Measurements from ENCODE around the gene MFF. TPM values are rescaled to one million over a fixed set of nuclear protein-coding genes. Genes with fewer than 3 reads are reported as not detected.

Gene MFF
- total RNA-seq (2014; rRNA removed; shearing (Covaris generic); ENCODE audit: low replicate concordance) = 209 and 256 TPM in 2 replicates

GRCh38 chr2:227324995-227325838, at the start of gene MFF:
MFF (plus strand) TSS chr2:227325251; CDS start chr2:227330666, 5,415 bp downstream.
- Histone ChIP-seq H3K27me3 (no peaks in the 10 kb centered on the region), H3K9me3 (peaks cover 5% of the 10 kb centered on the region), H3K36me3 (peaks cover 17% of the 10 kb centered on the region), H3K4me3 (peak within 1 kb of the TSS; percentile 82)
- peak; percentile 94 for DNase-seq

DNA sequence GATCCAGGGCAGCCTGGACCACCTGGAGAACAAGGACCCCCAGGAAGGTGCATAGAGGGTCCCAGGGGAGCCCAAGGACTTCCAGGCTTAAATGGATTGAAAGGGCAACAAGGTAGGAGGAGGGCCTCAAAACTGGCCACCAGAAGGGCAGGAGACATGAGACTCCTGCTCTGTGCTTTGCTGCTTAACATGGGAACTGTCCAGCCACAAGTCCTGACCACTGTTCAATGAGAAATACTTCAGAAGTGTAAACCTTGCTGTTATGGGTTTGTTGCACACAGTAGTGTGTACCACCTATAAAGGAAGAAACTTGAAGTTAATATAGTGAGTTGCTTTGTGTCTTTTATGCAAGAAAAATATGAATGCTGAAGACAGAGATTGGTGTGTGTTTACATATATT, 44.2 kb upstream of the MFF start:
- H3K36me3 ChIP-seq = no peaks in the 10 kb centered on the region
- no peaks in the 10 kb centered on the region for H3K9me3 ChIP-seq
- no peaks in the 10 kb centered on the region for H3K27me3 ChIP-seq
- no peak for DNase-seq
- no peak overlapping the region for H3K4me3 ChIP-seq

- DNase-seq = no peak
- Histone ChIP-seq H3K36me3 (no peaks in the 10 kb centered on the region), H3K9me3 (no peaks in the 10 kb centered on the region), H3K27me3 (no peaks in the 10 kb centered on the region), H3K4me3 (no peak overlapping the region)
These were observed 39.3 kb upstream of the MFF start for GRCh38 chr2:227285741-227286236.

GRCh38 chr2:227287771-227288170, 37.3 kb upstream of the MFF start:
- Histone ChIP-seq H3K27me3 (no peaks in the 10 kb centered on the region), H3K9me3 (no peaks in the 10 kb centered on the region), H3K36me3 (no peaks in the 10 kb centered on the region), H3K4me3 (no peak overlapping the region)
- no peak for DNase-seq

GRCh38 chr2:227292314-227292713, 32.7 kb upstream of the MFF start:
- Histone ChIP-seq H3K36me3 (no peaks in the 10 kb centered on the region), H3K27me3 (no peaks in the 10 kb centered on the region), H3K9me3 (no peaks in the 10 kb centered on the region), H3K4me3 (no peak overlapping the region)
- DNase-seq = no peak

DNA sequence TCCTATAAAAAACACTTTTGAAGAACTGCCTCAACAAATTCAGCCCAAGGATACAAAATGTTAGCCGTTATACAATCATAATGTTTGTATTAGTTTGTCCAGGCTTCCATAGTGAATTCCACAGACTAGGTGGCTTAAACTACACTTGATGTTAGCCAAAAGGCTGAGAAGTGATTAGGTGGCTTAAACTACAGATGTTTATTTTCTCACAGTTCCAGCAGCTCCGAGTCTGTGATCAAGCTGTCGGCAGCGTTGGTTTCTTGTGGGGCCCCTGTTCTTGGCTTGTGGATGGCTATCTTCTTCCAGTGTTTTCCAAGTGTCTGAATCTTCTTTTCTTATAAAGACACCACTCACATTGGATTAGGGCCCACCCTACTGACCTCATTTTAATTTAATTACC, 31.5 kb upstream of the MFF start:
- H3K36me3 ChIP-seq = no peaks in the 10 kb centered on the region

DNA sequence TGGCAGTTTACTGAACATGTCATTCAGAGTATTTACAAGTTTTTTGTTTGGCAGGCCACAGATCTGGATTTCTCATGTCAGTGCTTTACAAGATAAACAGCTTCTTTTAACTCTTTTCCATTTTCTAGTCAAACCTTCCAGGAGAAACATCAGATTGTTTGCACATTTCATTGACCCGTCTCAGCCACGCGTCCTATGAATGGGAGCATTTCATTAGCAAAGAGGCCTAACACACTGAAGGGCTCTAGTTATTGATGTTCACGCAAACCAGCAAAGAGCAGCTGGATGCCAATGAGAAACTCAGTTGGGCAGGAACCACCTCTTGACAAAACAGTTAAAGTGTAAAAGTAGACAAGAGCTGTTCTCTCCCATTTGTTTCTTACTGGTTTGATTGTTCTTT, 29.2 kb upstream of the MFF start:
- Histone ChIP-seq H3K9me3 (no peaks in the 10 kb centered on the region), H3K4me3 (no peak overlapping the region), H3K27me3 (no peaks in the 10 kb centered on the region), H3K36me3 (no peaks in the 10 kb centered on the region)
- DNase-seq = no peak

More for the DNA sequence above, 31.5 kb upstream of the MFF start:
- Histone ChIP-seq H3K27me3 (no peaks in the 10 kb centered on the region), H3K9me3 (no peaks in the 10 kb centered on the region), H3K4me3 (no peak overlapping the region)
- DNase-seq = no peak

DNA sequence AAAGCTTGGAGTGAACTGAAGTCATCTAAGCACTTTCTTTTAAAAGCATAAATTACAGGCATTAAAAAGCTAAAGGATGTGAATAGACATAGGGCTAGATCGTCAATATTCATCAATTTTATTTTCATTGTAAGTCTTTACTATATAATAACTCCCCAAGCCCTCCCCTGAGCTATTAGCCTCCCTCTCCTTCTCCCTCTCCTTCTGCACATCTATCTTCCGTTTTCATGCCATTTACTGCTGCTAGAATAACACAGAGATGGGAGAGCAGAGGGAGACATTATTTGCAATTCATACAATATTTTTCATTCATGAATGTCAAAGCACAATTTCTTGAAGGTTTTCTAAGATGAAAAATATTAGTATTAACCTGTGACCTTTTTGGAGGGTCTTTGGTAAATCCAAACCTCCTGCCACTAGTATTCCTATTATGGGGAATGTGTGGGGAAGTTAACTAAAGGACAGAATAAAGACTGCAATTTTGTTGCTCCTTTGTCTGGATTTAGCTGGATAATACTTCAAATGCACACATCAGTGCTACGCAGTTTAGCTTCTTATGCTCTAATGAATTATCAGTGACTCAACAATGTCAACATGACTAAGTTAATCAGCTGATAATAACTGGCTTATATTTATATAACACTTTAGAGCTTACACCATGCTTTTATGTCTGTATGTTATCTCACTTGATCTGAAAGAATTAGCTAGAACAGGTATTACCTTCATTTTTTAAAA, 28.2 kb upstream of the MFF start:
- no peaks in the 10 kb centered on the region for H3K27me3 ChIP-seq
- DNase-seq = no peak
- H3K4me3 ChIP-seq = no peak overlapping the region
- H3K9me3 ChIP-seq = no peaks in the 10 kb centered on the region
- H3K36me3 ChIP-seq = no peaks in the 10 kb centered on the region

- Histone ChIP-seq H3K4me3 (no peak overlapping the region), H3K27me3 (no peaks in the 10 kb centered on the region), H3K36me3 (no peaks in the 10 kb centered on the region), H3K9me3 (no peaks in the 10 kb centered on the region)
- no peak for DNase-seq
These were observed 23.5 kb upstream of the MFF start for GRCh38 chr2:227301523-227301922.

GRCh38 chr2:227308784-227309183, 16.3 kb upstream of the MFF start:
- no peaks in the 10 kb centered on the region for H3K36me3 ChIP-seq
- H3K27me3 ChIP-seq = no peaks in the 10 kb centered on the region
- H3K4me3 ChIP-seq = peak overlapping the region; percentile 5
- DNase-seq = peak; percentile 81
- H3K9me3 ChIP-seq = no peaks in the 10 kb centered on the region

- no peak for DNase-seq
- Histone ChIP-seq H3K27me3 (no peaks in the 10 kb centered on the region), H3K9me3 (no peaks in the 10 kb centered on the region), H3K36me3 (no peaks in the 10 kb centered on the region), H3K4me3 (no peak overlapping the region)
These were observed 14.3 kb upstream of the MFF start for GRCh38 chr2:227310756-227311110.

GRCh38 chr2:227311861-227312506, 13.1 kb upstream of the MFF start:
- Histone ChIP-seq H3K36me3 (no peaks in the 10 kb centered on the region), H3K27me3 (no peaks in the 10 kb centered on the region), H3K4me3 (no peak overlapping the region), H3K9me3 (no peaks in the 10 kb centered on the region)
- no peak for DNase-seq

GRCh38 chr2:227312579-227312978, 12.5 kb upstream of the MFF start:
- Histone ChIP-seq H3K27me3 (no peaks in the 10 kb centered on the region), H3K9me3 (no peaks in the 10 kb centered on the region), H3K36me3 (no peaks in the 10 kb centered on the region), H3K4me3 (no peak overlapping the region)
- no peak for DNase-seq

GRCh38 chr2:227313310-227313709, 11.7 kb upstream of the MFF start:
- no peak for DNase-seq
- H3K27me3 ChIP-seq = no peaks in the 10 kb centered on the region
- no peak overlapping the region for H3K4me3 ChIP-seq
- no peaks in the 10 kb centered on the region for H3K9me3 ChIP-seq
- no peaks in the 10 kb centered on the region for H3K36me3 ChIP-seq

DNA sequence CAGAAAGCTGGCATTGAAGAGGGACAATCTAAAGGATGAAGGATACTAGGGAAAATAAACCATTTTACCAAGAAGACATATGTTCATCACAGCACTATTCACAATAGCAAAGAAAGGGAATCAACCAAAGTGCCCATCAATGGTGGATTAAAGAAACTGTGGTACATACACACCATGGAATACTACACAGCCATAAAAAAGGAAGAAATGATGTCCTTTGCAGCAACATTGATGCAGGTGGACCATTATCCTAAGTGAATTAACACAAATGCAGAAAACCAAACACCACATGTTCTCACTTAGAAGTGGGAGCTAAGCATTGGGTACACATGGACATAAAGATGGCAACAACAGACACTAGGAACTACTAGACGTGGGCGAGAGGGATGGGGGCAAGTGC, 7.2 kb upstream of the MFF start:
- Histone ChIP-seq H3K9me3 (peaks cover 5% of the 10 kb centered on the region; the same call in 1 of the 2 replicates), H3K4me3 (no peak overlapping the region), H3K36me3 (no peaks in the 10 kb centered on the region), H3K27me3 (no peaks in the 10 kb centered on the region)
- no peak for DNase-seq

DNA sequence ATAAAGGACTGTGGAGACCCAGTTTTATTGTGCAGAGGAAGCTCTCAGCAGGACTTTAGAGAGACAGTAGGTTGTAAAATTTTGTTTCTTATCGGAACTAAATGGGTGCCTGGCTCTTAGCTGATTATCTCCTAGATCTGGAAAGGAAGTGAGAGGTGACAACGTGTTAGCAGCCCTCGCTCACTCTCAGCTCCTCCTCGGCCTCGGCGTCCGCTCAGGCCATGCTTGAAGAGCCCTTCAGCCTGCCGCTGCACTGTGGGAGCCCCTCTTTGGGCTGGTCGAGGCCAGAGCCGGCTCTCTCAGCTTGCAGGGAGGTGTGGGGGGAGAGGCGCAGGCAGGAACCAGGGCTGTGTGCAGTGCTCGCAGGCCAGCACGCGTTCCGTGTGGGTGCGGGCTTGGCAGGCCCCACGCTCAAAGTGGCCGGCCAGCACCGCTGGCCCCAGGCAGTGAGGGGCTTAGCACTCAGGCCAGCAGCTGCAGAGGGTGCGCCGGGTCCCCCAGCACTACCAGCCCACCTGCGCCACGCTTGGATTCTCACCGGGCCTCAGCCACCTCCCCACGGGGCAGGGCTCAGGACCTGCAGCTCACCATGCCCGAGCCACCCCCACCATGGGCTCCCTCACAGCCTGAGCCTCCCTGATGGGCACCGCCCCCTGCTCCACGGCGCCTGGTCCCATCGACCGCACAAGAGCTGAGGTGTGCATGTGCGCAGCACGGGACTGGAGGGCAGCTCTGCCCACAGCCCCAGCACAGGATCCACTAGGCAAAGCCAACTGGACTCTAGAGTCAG, 4.6 kb upstream of the MFF start:
- H3K4me3 ChIP-seq = no peak overlapping the region
- H3K36me3 ChIP-seq = no peaks in the 10 kb centered on the region
- DNase-seq = no peak
- H3K9me3 ChIP-seq = peaks cover 5% of the 10 kb centered on the region
- H3K27me3 ChIP-seq = no peaks in the 10 kb centered on the region
